Endothelial cell of umbilical vein (primary cell): Measurements from ENCODE around the gene ADSS1.

Experiments used
- CTCF ChIP-seq, 2 donors: IDR thresholded peaks; 1 replicate in 1 of 2; 2 replicates in 1 of 2; pipeline ENCODE4 v1.5.1; 2011; ENCODE audit warnings: low read length in 2 of 2, mild to moderate bottlenecking in 2 of 2, moderate library complexity in 2 of 2, control low read depth in 1 of 2, inconsistent platforms in 1 of 2, low read depth in 1 of 2; ENCODE audit not compliant: insufficient read depth in 1 of 2; ENCODE audit errors: extremely low read depth in 1 of 2
- EZH2 ChIP-seq: IDR thresholded peaks from 2 replicates; pipeline ENCODE4 v1.6.1; 2012; ENCODE audit warnings: borderline replicate concordance, low read depth, mild to moderate bottlenecking, moderate library complexity, low read length, inconsistent platforms; ENCODE audit not compliant: severe bottlenecking
- MYC ChIP-seq: IDR thresholded peaks from one replicate; pipeline ENCODE4 v1.6.1; 2011; ENCODE audit warnings: mild to moderate bottlenecking, low read depth, low read length
- POLR2A ChIP-seq: IDR thresholded peaks from 2 replicates; pipeline ENCODE4 v1.6.1; 2012; ENCODE audit warnings: low read depth, mild to moderate bottlenecking, control low read depth, low read length

DNA sequence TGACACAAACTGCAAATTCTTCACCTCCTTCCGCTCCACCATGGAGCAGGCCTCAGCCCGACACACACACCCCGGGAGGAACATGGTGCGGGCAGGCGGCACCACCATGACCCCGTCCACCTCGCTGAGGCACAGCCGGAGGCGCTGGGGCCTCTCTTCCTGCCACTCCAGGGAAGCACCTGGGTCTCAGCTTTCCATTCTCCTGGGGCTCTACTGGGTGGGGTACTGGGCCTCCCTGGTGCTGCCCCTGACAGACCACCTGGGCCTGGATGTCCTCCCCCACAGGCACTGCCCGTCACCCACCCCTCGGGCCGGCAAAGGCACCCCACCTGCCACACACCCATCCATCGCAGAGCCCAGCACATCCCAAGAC, 61.7 kb downstream of the ADSS1 start:
- no peak for TF ChIP-seq POLR2A
- no peak for TF ChIP-seq CTCF (IDR thresholded peaks at IDR 0.05; ENCODE audit: extremely low read depth in 1 of 2, insufficient read depth in 1 of 2, low read depth in 1 of 2, low read length in 2 of 2)
- no peak for TF ChIP-seq MYC
- no peak for TF ChIP-seq EZH2
